HL-60 (cell line): Measurements from ENCODE around the gene NIT1.

Experiments used
- DNase-seq, 2 experiments: peaks; one replicate each; pipeline ENCODE4 v3.0.0-alpha.2; 2010 to 2020; ENCODE audit warnings: low read depth in 1 of 2, low spot score in 1 of 2
- H3K27ac ChIP-seq: fragments of 250-450 bp; sonication (Bioruptor Pico); replicated peaks from 2 replicates; pipeline ENCODE4 v1.5.1; 2020; ENCODE audit warnings: mild to moderate bottlenecking, moderate library complexity
- H3K27me3 ChIP-seq: fragments of 250-450 bp; sonication (Bioruptor Pico); 2 replicates; pipeline ENCODE4 v1.5.1; 2021; ENCODE audit warnings: mild to moderate bottlenecking, moderate library complexity; ENCODE audit not compliant: insufficient read depth, poor library complexity, severe bottlenecking
- H3K4me3 ChIP-seq: replicated peaks from 2 replicates; pipeline ENCODE4 v1.5.1; 2011; ENCODE audit warnings: mild to moderate bottlenecking, control low read depth, low read length; ENCODE audit not compliant: insufficient read depth
- CTCF ChIP-seq: IDR thresholded peaks from one replicate; pipeline ENCODE4 v1.5.1; 2011; ENCODE audit warnings: low read length, control low read depth, inconsistent platforms; ENCODE audit not compliant: insufficient read depth
- GABPA ChIP-seq: IDR thresholded peaks from 2 replicates; pipeline ENCODE4 v1.6.1; 2012; ENCODE audit warnings: low read depth
- POLR2AphosphoS5 ChIP-seq: IDR thresholded peaks from 2 replicates; pipeline ENCODE4 v1.6.1; 2012; ENCODE audit warnings: low read depth
- REST ChIP-seq: IDR thresholded peaks from 2 replicates; pipeline ENCODE4 v1.6.1; 2012; ENCODE audit warnings: low read depth; ENCODE audit not compliant: insufficient replicate concordance
- SPI1 ChIP-seq: IDR thresholded peaks from 2 replicates; pipeline ENCODE4 v1.6.1; 2012; ENCODE audit warnings: low read depth, mild to moderate bottlenecking, borderline replicate concordance

NIT1 gene

GRCh38 chr1:161069731-161070270, 48.1 kb upstream of the NIT1 start, which contains the start of gene ARHGAP30:
ARHGAP30 (minus strand) TSS chr1:161069891; CDS start chr1:161069624, 267 bp downstream.
- Histone ChIP-seq H3K27me3 (no peaks in the 10 kb centered on the region), H3K4me3 (peak within 1 kb of the TSS; percentile 58), H3K27ac (peak within 1 kb of the TSS; percentile 95)
- TF ChIP-seq POLR2AphosphoS5 (peak; percentile 92), SPI1 (peak; percentile 84), REST (peak; percentile 16), GABPA (peak; percentile 95), CTCF (no peak)
- DNase-seq = peak; percentile 98 to 99

DNA sequence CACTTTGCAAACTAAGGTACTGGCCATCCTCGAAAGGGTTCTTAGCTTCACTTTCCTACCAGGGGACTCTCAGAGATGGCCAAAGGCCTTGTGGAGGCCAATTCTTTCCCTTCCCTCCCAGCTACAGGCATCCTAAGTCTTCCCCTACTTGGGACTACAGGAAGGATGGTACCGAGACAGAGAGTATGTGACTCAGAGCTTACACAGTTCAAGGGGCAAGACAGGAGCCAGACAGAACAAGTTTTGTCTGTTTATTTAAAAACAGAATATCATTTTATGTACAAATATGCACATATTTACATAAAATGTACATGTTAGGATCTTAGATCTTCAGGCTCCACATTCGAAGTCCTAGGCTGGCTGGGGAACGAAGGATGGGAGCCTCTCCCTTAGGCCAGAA, 47.1 kb upstream of the NIT1 start:
- Histone ChIP-seq H3K4me3 (no peak overlapping the region), H3K27ac (peak overlapping the region; percentile 95), H3K27me3 (no peaks in the 10 kb centered on the region)
- DNase-seq = no peak
- TF ChIP-seq REST (no peak), POLR2AphosphoS5 (no peak), CTCF (no peak), GABPA (no peak), SPI1 (no peak)

DNA sequence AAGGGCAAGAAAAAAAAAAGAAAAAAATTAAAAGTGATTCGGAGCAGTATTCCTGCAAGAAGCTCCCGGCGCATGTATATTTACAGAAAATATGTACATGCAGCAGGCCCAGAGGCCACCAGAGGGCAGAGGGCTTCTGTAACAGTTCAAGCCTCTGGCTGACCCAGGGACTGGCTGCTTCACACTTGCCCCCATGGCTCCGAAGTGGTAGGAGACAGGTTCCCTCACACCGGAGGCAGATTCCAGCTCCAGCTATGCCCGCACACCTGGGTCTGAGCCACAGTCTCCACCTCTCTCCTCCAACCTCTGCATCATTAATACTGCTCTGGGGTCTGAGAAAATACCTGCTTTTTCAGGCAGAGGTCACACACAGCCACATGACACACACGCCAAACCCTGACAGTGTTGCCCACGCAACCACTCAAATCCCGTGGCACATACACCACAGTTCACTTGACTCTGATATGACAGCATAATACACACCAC, 46.0 kb upstream of the NIT1 start:
- Histone ChIP-seq H3K27ac (no peak overlapping the region; the same call in 1 of the 2 replicates), H3K4me3 (no peak overlapping the region), H3K27me3 (no peaks in the 10 kb centered on the region)
- TF ChIP-seq CTCF (peak; percentile 77), SPI1 (no peak), POLR2AphosphoS5 (no peak), REST (no peak), GABPA (no peak)
- DNase-seq = peak; percentile 38 to 67
